NCI-H146 treated with DMSO at 0.1 percent for 48 hours (cell line): Measurements from ENCODE around the gene TFR2.
A peak's percentile ranks its signal among the peaks of the same experiment; 100 is the strongest.

Experiments
- DNase-seq: peaks from one replicate; lab custom pipeline; 2025; ENCODE audit not compliant: unreplicated experiment; lab: John Stamatoyannopoulos, UW

TFR2 gene

GRCh38 chr7:100588438-100588837, 52.9 kb downstream of the TFR2 start:
- no peak for DNase-seq

GRCh38 chr7:100586266-100587025, 54.9 kb downstream of the TFR2 start, which contains the start of gene FBXO24:
Gene FBXO24, plus strand, starts transcription at chr7:100586328. Its CDS starts 298 bp downstream, at chr7:100586626.
- DNase-seq, result peak; percentile 99

GRCh38 chr7:100585511-100586265, 55.7 kb downstream of the TFR2 start, which contains the start of gene LRCH4:
Gene LRCH4, minus strand, starts transcription at chr7:100586129. Its CDS starts 29 bp downstream, at chr7:100586100.
- peak; percentile 26 for DNase-seq

GRCh38 chr7:100584683-100585510, 56.5 kb downstream of the TFR2 start:
- DNase-seq, result peak; percentile 25

GRCh38 chr7:100584054-100584682, 57.2 kb downstream of the TFR2 start:
- DNase-seq, result no peak

- DNase-seq, result no peak
Measured at GRCh38 chr7:100583132-100584053, 58.0 kb downstream of the TFR2 start.

- no peak for DNase-seq
Measured at GRCh38 chr7:100582650-100583049, 58.7 kb downstream of the TFR2 start.

GRCh38 chr7:100582041-100582579, 59.2 kb downstream of the TFR2 start:
- no peak for DNase-seq

GRCh38 chr7:100580466-100581283, 60.7 kb downstream of the TFR2 start:
- DNase-seq, result no peak

GRCh38 chr7:100578246-100579183, 62.8 kb downstream of the TFR2 start:
- DNase-seq, result no peak

GRCh38 chr7:100577507-100577906, 63.8 kb downstream of the TFR2 start:
- DNase-seq, result no peak

GRCh38 chr7:100577103-100577502, 64.2 kb downstream of the TFR2 start:
- no peak for DNase-seq

- no peak for DNase-seq
Measured at GRCh38 chr7:100576384-100576993, 64.9 kb downstream of the TFR2 start.

GRCh38 chr7:100575746-100576383, 65.5 kb downstream of the TFR2 start:
- no peak for DNase-seq

GRCh38 chr7:100575206-100575631, 66.1 kb downstream of the TFR2 start:
- DNase-seq, result no peak

GRCh38 chr7:100574362-100575205, 66.8 kb downstream of the TFR2 start:
- DNase-seq, result no peak
